Measurements from ENCODE around the gene ARSB.

- no peak for TF ChIP-seq EZH2phosphoT487 (IDR thresholded peaks at IDR 0.05; ENCODE audit: insufficient read depth, low read depth)
- no peak for TF ChIP-seq EZH2 (IDR thresholded peaks at IDR 0.05; ENCODE audit: insufficient read depth, poor library complexity, severe bottlenecking)
Measured at GRCh38 chr5:78731884-78732283, 253.2 kb downstream of the ARSB start.
